Activated naive CD4-positive, alpha-beta T cell treated with Interleukin-2 at 50 U/mL for 16 hours (primary cell): ENCODE data around the gene IL12A.

Experiments
- DNase-seq: peaks from one replicate; pipeline ENCODE4 v3.0.0-alpha.2; 2020

The IL12A gene

GRCh38 chr3:159988617-159989271 is at the start of gene IL12A:
Gene IL12A (plus strand): TSS chr3:159988835.
- DNase-seq, result peak; percentile 84

GRCh38 chr3:159941038-159942000 is 47.3 kb upstream of the IL12A start:
- no peak for DNase-seq

GRCh38 chr3:159944781-159945180 is 43.9 kb upstream of the IL12A start:
- DNase-seq, result no peak

- no peak for DNase-seq
These were observed 42.7 kb upstream of the IL12A start for GRCh38 chr3:159945930-159946329.

GRCh38 chr3:159947220-159947619 is 41.4 kb upstream of the IL12A start:
- no peak for DNase-seq

- DNase-seq, result no peak
These were observed 40.0 kb upstream of the IL12A start for GRCh38 chr3:159948429-159949144.

GRCh38 chr3:159950156-159950898 is 38.3 kb upstream of the IL12A start:
- no peak for DNase-seq

GRCh38 chr3:159951540-159951939 is 37.1 kb upstream of the IL12A start:
- no peak for DNase-seq

GRCh38 chr3:159953325-159954085 is 35.1 kb upstream of the IL12A start:
- no peak for DNase-seq

GRCh38 chr3:159960188-159961148 is 28.2 kb upstream of the IL12A start:
- no peak for DNase-seq

- DNase-seq, result no peak
These were observed 24.3 kb upstream of the IL12A start for GRCh38 chr3:159964166-159964973.

GRCh38 chr3:159971311-159971710 is 17.3 kb upstream of the IL12A start:
- no peak for DNase-seq

- DNase-seq, result no peak
These were observed 11.3 kb upstream of the IL12A start for GRCh38 chr3:159977295-159977694.

GRCh38 chr3:159978353-159978752 is 10.3 kb upstream of the IL12A start:
- no peak for DNase-seq

GRCh38 chr3:159978918-159979703 is 9.5 kb upstream of the IL12A start:
- DNase-seq, result no peak

- DNase-seq, result no peak
These were observed 6.1 kb upstream of the IL12A start for GRCh38 chr3:159982442-159982974.

GRCh38 chr3:159987291-159987711 is 1.3 kb upstream of the IL12A start:
- no peak for DNase-seq

- DNase-seq, result no peak
These were observed 1.6 kb downstream of the IL12A start for GRCh38 chr3:159989973-159990846.
